ENCODE measurements around the gene CDH23.

The CDH23 gene

DNA sequence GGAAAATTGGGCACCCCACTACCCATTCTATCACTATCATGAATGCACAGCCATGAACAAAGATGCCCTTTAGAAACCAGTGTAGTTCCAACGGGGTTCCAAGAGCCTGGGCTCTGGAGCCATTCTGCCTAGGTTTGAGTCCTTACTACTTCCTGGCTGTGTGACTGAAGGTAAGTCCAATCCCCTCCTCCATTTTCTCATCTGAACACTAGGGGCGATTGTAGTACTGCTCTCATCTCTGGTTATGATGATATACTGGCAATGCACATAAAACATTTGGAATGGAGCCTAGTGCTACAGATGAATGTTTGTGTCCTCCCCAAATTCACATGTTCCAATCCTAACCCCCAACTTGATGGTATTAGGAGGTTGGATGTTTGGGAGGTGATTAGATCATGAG is 28.1 kb upstream of the CDH23 start:
- in situ Hi-C loops (cut with MboI; ENCODE audit: low sequenced_read_pairs): no loop called here

DNA sequence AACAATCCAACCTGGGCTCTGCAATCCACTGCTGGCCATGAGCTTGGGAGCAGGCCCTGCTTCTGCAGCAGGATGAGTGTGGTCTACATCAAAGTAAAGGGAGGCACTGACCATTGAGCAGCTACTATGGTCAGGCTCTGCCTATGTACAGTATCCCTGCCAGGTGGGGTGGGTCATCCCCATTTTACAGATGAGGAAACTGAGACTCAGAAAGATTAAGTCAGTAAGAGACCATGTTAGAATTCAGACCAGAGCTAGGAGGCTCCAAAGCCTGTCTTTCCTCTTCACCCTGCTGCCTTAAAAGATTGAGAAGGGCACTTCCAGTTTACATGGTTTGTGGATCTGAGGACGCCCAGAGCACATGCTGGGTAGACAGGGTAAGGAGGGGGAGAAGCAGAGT is 27.1 kb upstream of the CDH23 start:
- in situ Hi-C loops (cut with MboI; ENCODE audit: low sequenced_read_pairs): no loop called here

GRCh38 chr10:71370031-71370430 is 26.7 kb upstream of the CDH23 start:
- in situ Hi-C loops (cut with MboI; ENCODE audit: low sequenced_read_pairs): no loop called here

- in situ Hi-C loops (cut with MboI; ENCODE audit: low sequenced_read_pairs): no loop called here
These were observed 25.0 kb upstream of the CDH23 start for GRCh38 chr10:71371750-71372166.

DNA sequence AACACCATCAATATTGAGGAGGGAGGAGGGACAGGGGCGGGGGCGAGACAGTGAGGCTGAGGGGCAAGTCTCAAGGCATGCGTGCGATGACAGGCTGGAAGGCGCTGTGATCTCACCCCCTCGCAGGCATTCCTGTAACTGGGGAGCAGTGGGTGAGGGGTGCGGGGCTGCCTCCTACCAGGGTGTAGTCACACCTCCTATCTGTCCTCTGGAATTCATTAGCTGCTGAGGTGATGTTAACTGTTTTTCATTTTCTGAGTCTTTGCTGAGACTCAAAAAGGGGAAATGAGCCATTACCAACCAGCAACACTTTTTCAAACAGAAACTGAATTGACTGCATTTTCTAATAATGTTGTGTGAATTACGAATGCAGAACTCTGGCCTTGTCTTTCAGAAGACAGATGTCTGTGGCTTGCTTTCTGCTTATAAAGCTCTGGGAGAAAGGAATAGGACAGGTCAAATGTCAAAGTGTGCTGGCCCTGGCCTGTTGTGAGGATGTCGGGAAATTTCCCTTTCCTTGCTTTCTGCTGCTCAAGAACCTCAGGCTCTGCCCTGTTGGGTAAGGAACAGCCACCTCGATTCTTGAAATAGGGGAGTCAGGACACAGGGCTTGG is 23.7 kb upstream of the CDH23 start:
- in situ Hi-C loops (cut with MboI; ENCODE audit: low sequenced_read_pairs): no loop called here

GRCh38 chr10:71374481-71375233 is 22.1 kb upstream of the CDH23 start:
- in situ Hi-C loops (cut with MboI; ENCODE audit: low sequenced_read_pairs): no loop called here

DNA sequence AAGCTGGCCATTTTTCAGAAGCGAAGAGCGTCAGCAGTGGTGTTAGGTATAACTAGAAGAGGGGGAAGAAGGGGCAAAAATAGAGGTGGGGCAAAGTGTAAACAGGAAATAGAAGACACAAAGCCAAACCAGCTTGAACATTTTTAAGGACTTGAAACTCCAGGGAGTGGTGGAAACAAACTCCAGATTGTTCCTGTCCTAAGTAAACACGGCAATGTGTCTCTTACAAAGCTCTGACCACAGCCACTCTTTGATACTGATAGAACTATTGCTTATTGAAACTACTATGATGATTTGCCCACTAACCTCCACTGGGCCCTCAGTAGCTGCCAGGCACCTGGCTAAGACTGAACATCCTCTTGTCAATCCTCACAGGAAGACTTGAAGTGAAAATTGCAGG is 20.8 kb upstream of the CDH23 start:
- in situ Hi-C loops (cut with MboI; ENCODE audit: low sequenced_read_pairs): no loop called here

GRCh38 chr10:71378336-71379117 is 18.2 kb upstream of the CDH23 start:
- in situ Hi-C loops (cut with MboI; ENCODE audit: low sequenced_read_pairs): no loop called here

- in situ Hi-C loops (cut with MboI; ENCODE audit: low sequenced_read_pairs): no loop called here
These were observed 17.5 kb upstream of the CDH23 start for GRCh38 chr10:71379118-71379766.

- in situ Hi-C loops (cut with MboI; ENCODE audit: low sequenced_read_pairs): no loop called here
These were observed 15.9 kb upstream of the CDH23 start for GRCh38 chr10:71380841-71381240.

DNA sequence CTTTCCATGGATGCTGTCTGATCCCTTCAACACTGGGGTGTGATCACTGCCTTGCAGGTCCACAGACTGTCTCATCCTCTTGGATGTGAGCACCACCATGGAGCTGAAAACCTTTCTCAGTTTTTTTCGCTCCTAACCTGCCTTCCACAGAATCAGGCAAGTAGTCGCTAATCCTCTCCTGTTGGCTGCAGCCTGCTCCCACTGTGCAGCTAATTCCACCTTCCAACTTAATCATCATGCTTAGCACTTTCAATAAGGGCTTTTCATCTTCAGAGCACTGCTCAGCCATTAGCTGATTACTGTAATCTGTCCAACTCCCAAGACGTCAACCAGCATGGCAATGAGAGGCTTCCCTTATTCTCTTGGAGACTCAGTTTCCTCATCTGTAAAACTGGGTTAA is 15.1 kb upstream of the CDH23 start:
- in situ Hi-C loops (cut with MboI; ENCODE audit: low sequenced_read_pairs): no loop called here

DNA sequence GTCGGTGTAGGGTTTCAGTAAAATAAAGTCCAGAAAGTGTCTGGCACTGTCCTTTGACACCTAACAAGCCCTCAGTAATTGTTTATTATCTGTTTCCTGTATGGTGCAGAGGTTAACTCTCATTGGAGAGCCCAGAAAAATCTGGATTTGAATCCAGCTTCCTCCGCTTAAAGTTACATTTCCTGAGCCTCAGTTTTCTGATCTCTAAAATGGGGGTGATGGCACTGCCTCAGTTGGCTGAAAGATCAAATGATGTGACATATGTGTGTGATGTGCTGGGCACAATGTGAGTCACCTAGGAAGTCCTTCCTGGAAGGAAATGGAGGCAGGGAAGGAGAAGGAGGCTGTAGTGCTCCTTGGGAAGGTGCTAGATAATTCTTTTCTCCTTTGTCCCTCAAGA is 14.7 kb upstream of the CDH23 start:
- in situ Hi-C loops (cut with MboI; ENCODE audit: low sequenced_read_pairs): no loop called here

GRCh38 chr10:71382757-71383156 is 14.0 kb upstream of the CDH23 start:
- in situ Hi-C loops (cut with MboI; ENCODE audit: low sequenced_read_pairs): no loop called here

GRCh38 chr10:71383972-71384687 is 12.6 kb upstream of the CDH23 start:
- in situ Hi-C loops (cut with MboI; ENCODE audit: low sequenced_read_pairs): no loop called here

DNA sequence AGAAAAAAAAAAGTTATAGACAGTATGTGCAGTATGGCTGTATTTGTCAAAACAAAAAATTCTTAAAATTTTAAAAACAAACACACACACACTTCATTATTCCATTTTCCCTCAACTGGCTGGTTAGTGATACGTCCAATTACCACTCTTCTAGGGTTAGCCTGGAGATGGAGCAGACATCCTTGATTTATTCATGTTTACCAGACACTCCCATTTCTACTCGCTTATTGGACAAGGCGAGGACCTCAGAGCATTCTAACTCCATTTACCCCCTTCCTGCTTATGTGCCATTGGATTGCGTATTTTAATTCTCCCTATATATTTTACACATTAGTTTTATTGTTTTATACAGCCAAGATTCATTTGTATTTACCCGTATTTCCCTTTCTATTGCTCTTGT is 8.5 kb upstream of the CDH23 start:
- in situ Hi-C loops (cut with MboI; ENCODE audit: low sequenced_read_pairs): no loop called here

DNA sequence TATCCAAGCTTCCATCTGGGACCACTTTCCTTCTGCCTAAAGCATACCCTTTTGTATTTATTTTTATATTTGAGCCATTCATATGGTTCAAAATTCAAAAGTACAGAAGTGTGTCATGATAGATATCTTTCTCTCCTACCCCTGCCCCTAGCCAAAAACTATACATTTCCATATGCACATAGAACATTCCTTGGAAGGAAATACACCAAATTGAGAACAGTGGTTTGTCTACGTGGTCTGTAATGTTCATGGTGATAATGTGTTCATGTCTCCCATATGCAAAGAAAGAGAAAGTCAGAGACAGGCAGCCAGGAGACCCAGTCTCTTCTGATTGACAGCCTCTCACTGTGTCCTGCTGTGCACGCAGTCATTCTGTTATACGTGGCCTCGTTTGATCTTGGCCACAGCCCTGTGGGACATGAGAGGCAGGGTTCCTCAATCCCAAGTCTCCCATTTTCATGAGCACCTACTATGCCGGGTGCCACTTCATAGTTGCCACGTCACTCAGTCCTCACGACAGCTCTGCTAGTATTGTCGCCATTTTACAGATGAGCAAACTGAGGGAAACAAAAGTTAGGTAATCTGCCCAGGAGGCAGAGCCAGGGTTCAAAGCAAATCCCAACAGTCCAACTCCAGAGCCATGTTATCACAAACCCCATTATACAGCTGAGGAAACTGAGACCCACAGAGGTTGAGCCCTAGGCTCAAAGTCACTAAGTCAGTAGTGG is 8.0 kb upstream of the CDH23 start:
- in situ Hi-C loops (cut with MboI; ENCODE audit: low sequenced_read_pairs): no loop called here

GRCh38 chr10:71389768-71390460 is 6.8 kb upstream of the CDH23 start:
- in situ Hi-C loops (cut with MboI; ENCODE audit: low sequenced_read_pairs): no loop called here

DNA sequence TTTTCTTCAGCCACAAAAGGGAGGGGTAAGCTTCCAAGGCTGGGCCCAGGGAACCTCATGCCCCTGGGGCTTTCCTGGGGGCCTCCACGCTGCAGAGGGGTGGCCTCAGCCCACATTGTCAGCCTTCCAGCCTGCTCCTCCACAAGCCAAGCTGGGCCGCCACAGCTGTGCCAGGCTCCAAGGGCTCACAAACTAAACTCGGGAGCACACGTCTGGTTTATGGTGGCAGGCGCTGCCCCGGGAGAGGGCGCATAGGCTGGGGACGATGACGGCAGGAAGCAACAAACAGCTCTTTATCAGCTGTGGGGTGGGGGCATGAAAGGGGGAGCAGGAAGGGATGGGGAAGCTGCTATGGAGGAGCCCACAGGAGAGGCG is 6.3 kb upstream of the CDH23 start:
- in situ Hi-C loops (cut with MboI; ENCODE audit: low sequenced_read_pairs): no loop called here

DNA sequence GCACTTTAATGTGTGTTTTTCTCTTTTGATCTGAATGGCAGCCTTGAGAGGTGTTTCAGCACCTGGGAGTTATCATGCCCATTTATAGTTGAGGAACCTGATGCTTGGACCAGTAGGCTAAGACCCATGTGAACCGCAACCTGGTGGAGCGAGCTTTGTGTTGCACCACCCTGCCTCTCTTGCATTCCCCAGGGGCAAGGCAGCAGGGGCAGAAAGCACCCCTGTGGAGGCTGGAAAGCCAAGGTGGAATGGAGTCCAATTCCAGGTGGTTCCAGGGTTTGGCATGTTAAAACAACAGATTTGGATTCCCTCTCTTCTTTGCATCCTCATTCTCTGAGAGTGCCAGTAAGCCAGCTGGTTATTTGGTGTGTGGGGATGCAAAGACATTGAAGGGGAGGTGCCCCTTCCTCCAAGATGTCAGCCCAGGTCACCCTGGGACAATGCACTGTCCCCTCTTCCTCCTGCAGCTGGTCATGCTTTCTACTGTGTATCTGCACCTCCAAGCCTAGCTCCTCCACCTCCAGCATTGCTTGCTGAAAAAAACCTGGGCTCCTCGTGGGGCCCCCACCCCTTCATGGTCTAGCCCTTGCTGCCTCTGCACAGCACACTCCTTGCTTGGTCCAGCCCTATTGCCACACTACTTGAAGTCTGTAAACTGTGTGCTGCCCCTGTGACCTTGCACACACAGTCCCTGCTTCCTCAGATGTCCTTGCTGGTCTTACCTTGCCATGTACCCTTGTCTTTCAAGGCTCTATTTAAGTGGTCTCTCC is 5.6 kb upstream of the CDH23 start:
- in situ Hi-C loops (cut with MboI; ENCODE audit: low sequenced_read_pairs): no loop called here
